IMR-90 (cell line): ENCODE data around the gene CLDN24. TPM values are rescaled to one million over a fixed set of nuclear protein-coding genes. Genes with fewer than 3 reads are reported as not detected.

Experiments
- ATAC-seq: fragments of 200-7000 bp; cut with Tn5 transposase; 2 replicates; pipeline ENCODE4 v1.9.1; 2020; ENCODE audit warnings: low read depth, mild to moderate bottlenecking, moderate library complexity
- BruUV-seq: library from RNA; stranded (reverse); fragments of 400-500 nt; replicated peaks from 2 replicates; lab custom pipeline; 2021; lab: Mats Ljungman, UMichigan
- CTCF ChIA-PET: fragments of 300-600 bp; formaldehyde crosslinking; extraction: SDS; loops from one replicate; lab custom pipeline; 2021; ENCODE audit warnings: antibody characterized with exemption; lab: Yijun Ruan, JAX
- POLR2A ChIA-PET: fragments of 300-600 bp; sonication (Branson Sonifier 250); formaldehyde crosslinking; loops from one replicate; lab custom pipeline; 2022; ENCODE audit warnings: antibody characterized with exemption; ENCODE audit not compliant: unreplicated experiment; lab: Charles Lee
- DNase-seq: peaks from one replicate; pipeline ENCODE4 v3.0.0; 2013
- H2AFZ ChIP-seq: replicated peaks from 2 replicates; pipeline ENCODE3; 2013; ENCODE audit warnings: low read length, mild to moderate bottlenecking; ENCODE audit not compliant: poor library complexity
- H2AK5ac ChIP-seq: 2 replicates; pipeline ENCODE4 v1.6.1; 2013; ENCODE audit warnings: low read depth, low read length, inconsistent platforms
- H2AK9ac ChIP-seq: replicated peaks from 2 replicates; pipeline ENCODE3; 2013; ENCODE audit warnings: mild to moderate bottlenecking, low read depth, low read length, moderate library complexity; ENCODE audit not compliant: poor library complexity
- H2BK120ac ChIP-seq: 2 replicates; pipeline ENCODE4 v1.6.1; 2013; ENCODE audit warnings: low read depth, low read length, inconsistent platforms
- H2BK15ac ChIP-seq: 3 replicates; pipeline ENCODE4 v1.6.1; 2013; ENCODE audit warnings: low read depth, low read length, inconsistent platforms
- H2BK20ac ChIP-seq: 2 replicates; pipeline ENCODE4 v1.6.1; 2013; ENCODE audit warnings: low read depth, mild to moderate bottlenecking, inconsistent platforms, low read length, moderate library complexity
- H2BK5ac ChIP-seq: 2 replicates; pipeline ENCODE4 v1.6.1; 2013; ENCODE audit warnings: mild to moderate bottlenecking, low read depth, low read length, inconsistent platforms; ENCODE audit not compliant: poor library complexity, severe bottlenecking
- H3K14ac ChIP-seq: replicated peaks from 2 replicates; pipeline ENCODE4 v1.6.1; 2013; ENCODE audit warnings: low read depth, low read length, inconsistent platforms
- H3K18ac ChIP-seq: 2 replicates; pipeline ENCODE4 v1.6.1; 2013; ENCODE audit warnings: low read depth, low read length, control low read depth
- H3K23ac ChIP-seq: 2 replicates; pipeline ENCODE4 v1.6.1; 2013; ENCODE audit warnings: low read depth, low read length, inconsistent platforms
- H3K27ac ChIP-seq: 2 replicates; pipeline ENCODE4 v1.5.1; 2013; ENCODE audit warnings: mild to moderate bottlenecking, control low read depth, low read length; ENCODE audit not compliant: insufficient read depth
- H3K27me3 ChIP-seq: 2 replicates; pipeline ENCODE4 v1.6.1; 2013; ENCODE audit warnings: low read length; ENCODE audit not compliant: control insufficient read depth, insufficient read depth
- H3K36me3 ChIP-seq: 2 replicates; pipeline ENCODE4 v1.6.1; 2013; ENCODE audit warnings: low read length, mixed read lengths; ENCODE audit not compliant: control insufficient read depth, insufficient read depth
- H3K4ac ChIP-seq: 2 replicates; pipeline ENCODE4 v1.6.1; 2013; ENCODE audit warnings: low read depth, low read length, inconsistent platforms
- H3K4me1 ChIP-seq: 2 replicates; pipeline ENCODE4 v1.6.1; 2013; ENCODE audit warnings: low read length, mixed read lengths; ENCODE audit not compliant: control insufficient read depth, insufficient read depth
- H3K4me2 ChIP-seq: 2 replicates; pipeline ENCODE4 v1.6.1; 2013; ENCODE audit warnings: low read depth, mild to moderate bottlenecking, control low read depth, low read length, moderate library complexity
- H3K4me3 ChIP-seq: 2 replicates; pipeline ENCODE4 v1.5.1; 2013; ENCODE audit warnings: low read depth, mild to moderate bottlenecking, control low read depth, low read length, moderate library complexity; ENCODE audit not compliant: insufficient read depth
- H3K56ac ChIP-seq: 2 replicates; pipeline ENCODE4 v1.6.1; 2013; ENCODE audit warnings: low read length, inconsistent platforms; ENCODE audit not compliant: insufficient read depth; ENCODE audit errors: extremely low read depth
- H3K79me1 ChIP-seq, 2 experiments: 2 replicates each; pipeline ENCODE4 v1.6.1; 2013; ENCODE audit warnings: low read length in 2 of 2, inconsistent platforms in 1 of 2, low read depth in 1 of 2
- H3K9ac ChIP-seq: 2 replicates; pipeline ENCODE4 v1.6.1; 2013; ENCODE audit warnings: low read depth, low read length, control low read depth
- H3K9me1 ChIP-seq: 2 replicates; pipeline ENCODE4 v1.6.1; 2013; ENCODE audit warnings: low read length, inconsistent platforms; ENCODE audit not compliant: insufficient read depth
- H3K9me3 ChIP-seq: 2 replicates; pipeline ENCODE4 v1.6.1; 2013; ENCODE audit warnings: low read length; ENCODE audit not compliant: control insufficient read depth, insufficient read depth
- H4K20me1 ChIP-seq: 2 replicates; pipeline ENCODE4 v1.6.1; 2013; ENCODE audit warnings: low read length, inconsistent platforms; ENCODE audit not compliant: insufficient read depth
- H4K5ac ChIP-seq: 2 replicates; pipeline ENCODE4 v1.6.1; 2013; ENCODE audit warnings: mild to moderate bottlenecking, low read depth, low read length, control low read depth
- H4K8ac ChIP-seq, 2 experiments: 2 replicates each; pipeline ENCODE4 v1.6.1; 2013; ENCODE audit warnings: low read depth in 2 of 2, low read length in 2 of 2, control low read depth in 1 of 2, inconsistent platforms in 1 of 2
- H4K91ac ChIP-seq: 2 replicates; pipeline ENCODE4 v1.6.1; 2013; ENCODE audit warnings: low read depth, low read length, inconsistent platforms; ENCODE audit not compliant: insufficient read depth
- BHLHE40 ChIP-seq: fragments of 150-350 bp; IDR thresholded peaks from 2 replicates; pipeline ENCODE4 v1.6.1; 2016; ENCODE audit warnings: mild to moderate bottlenecking, low read depth, low read length
- CEBPB ChIP-seq: IDR thresholded peaks from 2 replicates; pipeline ENCODE4 v1.6.1; 2012; ENCODE audit warnings: low read depth, low read length, improper control_type of control experiment
- CHD1 ChIP-seq: IDR thresholded peaks from 2 replicates; pipeline ENCODE4 v1.6.1; 2012; ENCODE audit warnings: low read depth, low read length, improper control_type of control experiment
- FOS ChIP-seq: fragments of 150-350 bp; IDR thresholded peaks from 2 replicates; pipeline ENCODE4 v1.6.1; 2016; ENCODE audit warnings: low read depth, low read length
- MAFK ChIP-seq: IDR thresholded peaks from 2 replicates; pipeline ENCODE4 v1.6.1; 2012; ENCODE audit warnings: low read depth, low read length, improper control_type of control experiment
- MAZ ChIP-seq: IDR thresholded peaks from 2 replicates; pipeline ENCODE4 v1.6.1; 2012; ENCODE audit warnings: low read depth, mild to moderate bottlenecking, low read length, improper control_type of control experiment, moderate library complexity, borderline replicate concordance
- MXI1 ChIP-seq: IDR thresholded peaks from 2 replicates; pipeline ENCODE4 v1.6.1; 2012; ENCODE audit warnings: low read depth, mild to moderate bottlenecking, low read length, moderate library complexity, borderline replicate concordance
- NFE2L2 ChIP-seq: fragments of 150-350 bp; IDR thresholded peaks from 2 replicates; pipeline ENCODE4 v1.6.1; 2016; ENCODE audit warnings: low read depth, mild to moderate bottlenecking, low read length
- POLR2A ChIP-seq: IDR thresholded peaks from 2 replicates; pipeline ENCODE4 v1.6.1; 2012; ENCODE audit warnings: mild to moderate bottlenecking, low read depth, low read length
- RAD21 ChIP-seq: IDR thresholded peaks from 2 replicates; pipeline ENCODE4 v1.6.1; 2012; ENCODE audit warnings: low read length, improper control_type of control experiment
- RCOR1 ChIP-seq: IDR thresholded peaks from 2 replicates; pipeline ENCODE4 v1.6.1; 2012; ENCODE audit warnings: mild to moderate bottlenecking, low read length, improper control_type of control experiment; ENCODE audit not compliant: insufficient replicate concordance
- RFX5 ChIP-seq: IDR thresholded peaks from 2 replicates; pipeline ENCODE4 v1.8.0; 2012; ENCODE audit warnings: low read depth, mild to moderate bottlenecking, low read length, moderate library complexity
- SMC3 ChIP-seq: fragments of 150-350 bp; IDR thresholded peaks from 2 replicates; pipeline ENCODE4 v1.6.1; 2016; ENCODE audit warnings: low read depth, mild to moderate bottlenecking, antibody characterized with exemption, low read length, moderate library complexity
- WGBS, 2 experiments: methylation state at CpG; one replicate each; pipeline versions ENCODE4 v1.1.5 to v1.1.7; 2013; ENCODE audit warnings: missing lambda C conversion rate in 2 of 2; ENCODE audit not compliant: insufficient read length in 1 of 2; ENCODE audit errors: extremely low coverage in 2 of 2; 5-methylcytosine and 5-hydroxymethylcytosine counted together
- dilution Hi-C: fragments of 300-500 bp; cut with HindIII; formaldehyde crosslinking; loops from one replicate; pipeline ENCODE4 v1.14.3; 2018; ENCODE audit warnings: low sequenced_read_pairs; ENCODE audit not compliant: unreplicated experiment
- in situ Hi-C: fragments of 300-500 bp; cut with MboI; formaldehyde crosslinking; loops from 3 replicates; pipeline ENCODE4 v1.14.3; 2019; ENCODE audit warnings: low sequenced_read_pairs, inconsistent platforms, mixed read lengths
- intact Hi-C: fragments of 100-400 bp; cut with micrococcal nuclease; formaldehyde crosslinking; loops from 2 replicates; pipeline ENCODE4 v1.10.0; 2022
- polyA plus RNA-seq, 3 experiments: library from polyadenylated mRNA; depleted of rRNA; stranded (reverse); fragments of >200 nt; gene quantifications; 2 replicates each; pipeline ENCODE4 v1.2.3, GENCODE V29; 2012; ENCODE audit warnings: low replicate concordance in 1 of 3
- total RNA-seq: library from RNA; depleted of rRNA; stranded (reverse); fragments of >200 nt; gene quantifications from 2 replicates; pipeline ENCODE4 v1.2.3, GENCODE V29; 2012
- TF ChIP-seq, protein P1 (sequence below): fragments of 150-350 bp; IDR thresholded peaks from 2 replicates; pipeline ENCODE4 v1.6.1; 2017; ENCODE audit warnings: mild to moderate bottlenecking, antibody characterized with exemption, low read length, low read depth
- TF ChIP-seq, protein P2 (sequence below): conservative IDR thresholded peaks from 2 replicates; pipeline ENCODE4 v1.5.1; 2012; ENCODE audit warnings: mild to moderate bottlenecking, low read depth, low read length, improper control_type of control experiment
- TF ChIP-seq, protein P3 (sequence below): fragments of 150-350 bp; IDR thresholded peaks from 2 replicates; pipeline ENCODE4 v1.6.1; 2016; ENCODE audit warnings: low read depth, mild to moderate bottlenecking, low read length, moderate library complexity, borderline replicate concordance

The CLDN24 gene
- total and polyA plus RNA-seq, 2 of the 4 experiments (the other 2 are of a cell fraction), result not detected

- H4K20me1 ChIP-seq, result no peaks in the 10 kb centered on the region
- H3K27ac ChIP-seq, result no peak overlapping the region
- no peaks in the 10 kb centered on the region for H3K27me3 ChIP-seq
- peaks cover 3% of the 10 kb centered on the region; the same call in 1 of the 2 replicates for H3K4me1 ChIP-seq
- no TSS peak for BruUV-seq
- H3K18ac ChIP-seq, result no peak overlapping the region
- TF ChIP-seq RAD21, result no peak
- TF ChIP-seq POLR2A, result no peak
- no peak for TF ChIP-seq CEBPB
- TF ChIP-seq, protein P1, sequence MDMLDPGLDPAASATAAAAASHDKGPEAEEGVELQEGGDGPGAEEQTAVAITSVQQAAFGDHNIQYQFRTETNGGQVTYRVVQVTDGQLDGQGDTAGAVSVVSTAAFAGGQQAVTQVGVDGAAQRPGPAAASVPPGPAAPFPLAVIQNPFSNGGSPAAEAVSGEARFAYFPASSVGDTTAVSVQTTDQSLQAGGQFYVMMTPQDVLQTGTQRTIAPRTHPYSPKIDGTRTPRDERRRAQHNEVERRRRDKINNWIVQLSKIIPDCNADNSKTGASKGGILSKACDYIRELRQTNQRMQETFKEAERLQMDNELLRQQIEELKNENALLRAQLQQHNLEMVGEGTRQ, result no peak
- no peak for TF ChIP-seq RFX5
- no peak for TF ChIP-seq MAFK
- TF ChIP-seq RCOR1, result no peak
- no peak for TF ChIP-seq NFE2L2
- TF ChIP-seq, protein P2, sequence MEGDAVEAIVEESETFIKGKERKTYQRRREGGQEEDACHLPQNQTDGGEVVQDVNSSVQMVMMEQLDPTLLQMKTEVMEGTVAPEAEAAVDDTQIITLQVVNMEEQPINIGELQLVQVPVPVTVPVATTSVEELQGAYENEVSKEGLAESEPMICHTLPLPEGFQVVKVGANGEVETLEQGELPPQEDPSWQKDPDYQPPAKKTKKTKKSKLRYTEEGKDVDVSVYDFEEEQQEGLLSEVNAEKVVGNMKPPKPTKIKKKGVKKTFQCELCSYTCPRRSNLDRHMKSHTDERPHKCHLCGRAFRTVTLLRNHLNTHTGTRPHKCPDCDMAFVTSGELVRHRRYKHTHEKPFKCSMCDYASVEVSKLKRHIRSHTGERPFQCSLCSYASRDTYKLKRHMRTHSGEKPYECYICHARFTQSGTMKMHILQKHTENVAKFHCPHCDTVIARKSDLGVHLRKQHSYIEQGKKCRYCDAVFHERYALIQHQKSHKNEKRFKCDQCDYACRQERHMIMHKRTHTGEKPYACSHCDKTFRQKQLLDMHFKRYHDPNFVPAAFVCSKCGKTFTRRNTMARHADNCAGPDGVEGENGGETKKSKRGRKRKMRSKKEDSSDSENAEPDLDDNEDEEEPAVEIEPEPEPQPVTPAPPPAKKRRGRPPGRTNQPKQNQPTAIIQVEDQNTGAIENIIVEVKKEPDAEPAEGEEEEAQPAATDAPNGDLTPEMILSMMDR, result no peak
- no peak for TF ChIP-seq CHD1
- no peak for TF ChIP-seq MXI1
- no peak for TF ChIP-seq FOS
- no peak for TF ChIP-seq SMC3
- TF ChIP-seq, protein P3, sequence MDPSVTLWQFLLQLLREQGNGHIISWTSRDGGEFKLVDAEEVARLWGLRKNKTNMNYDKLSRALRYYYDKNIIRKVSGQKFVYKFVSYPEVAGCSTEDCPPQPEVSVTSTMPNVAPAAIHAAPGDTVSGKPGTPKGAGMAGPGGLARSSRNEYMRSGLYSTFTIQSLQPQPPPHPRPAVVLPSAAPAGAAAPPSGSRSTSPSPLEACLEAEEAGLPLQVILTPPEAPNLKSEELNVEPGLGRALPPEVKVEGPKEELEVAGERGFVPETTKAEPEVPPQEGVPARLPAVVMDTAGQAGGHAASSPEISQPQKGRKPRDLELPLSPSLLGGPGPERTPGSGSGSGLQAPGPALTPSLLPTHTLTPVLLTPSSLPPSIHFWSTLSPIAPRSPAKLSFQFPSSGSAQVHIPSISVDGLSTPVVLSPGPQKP, result no peak
- no peak for TF ChIP-seq BHLHE40
- TF ChIP-seq MAZ, result no peak
- no peak overlapping the region for H3K14ac ChIP-seq
- no peak overlapping the region for H3K56ac ChIP-seq
- H3K4me3 ChIP-seq, result no peak overlapping the region
- CTCF ChIA-PET, result no interaction called here
- no peak overlapping the region for H2BK15ac ChIP-seq
- no peak overlapping the region for H4K5ac ChIP-seq
- H3K79me1 ChIP-seq, result no peaks in the 10 kb centered on the region
- no peak overlapping the region for H3K4me2 ChIP-seq
- no peak overlapping the region for H3K9ac ChIP-seq
- peaks cover 7% of the 10 kb centered on the region for H3K9me3 ChIP-seq
- no peaks in the 10 kb centered on the region for H3K36me3 ChIP-seq
- no peak overlapping the region for H4K91ac ChIP-seq
- no peak overlapping the region for H2AK9ac ChIP-seq
- H4K8ac ChIP-seq, result no peak overlapping the region
- no peak overlapping the region for H2AFZ ChIP-seq
- dilution Hi-C loops (no loop called here), in situ Hi-C loops (no loop called here), intact Hi-C loops (no loop called here)
- no peaks in the 10 kb centered on the region for H3K9me1 ChIP-seq
- WGBS, 2 experiments, result no CpG with 5 or more reads among the region's 7 CpGs
- H3K23ac ChIP-seq, result no peak overlapping the region
- no peak overlapping the region for H2AK5ac ChIP-seq
- no peak overlapping the region for H2BK20ac ChIP-seq
- POLR2A ChIA-PET, result interaction anchor here (0.6 kb wide), 1 partner anchor 85 kb away, joined by 5 read pairs; no protein-coding TSS in a partner anchor
- no peak for ATAC-seq
- no peak overlapping the region for H2BK5ac ChIP-seq
- H2BK120ac ChIP-seq, result no peak overlapping the region
- DNase-seq, result no peak
- H3K4ac ChIP-seq, result no peak overlapping the region
These were observed 5.6 kb upstream of the CLDN24 start for GRCh38 chr4:183327827-183328226.
